Measurements from ENCODE around the gene RCN1.

DNA sequence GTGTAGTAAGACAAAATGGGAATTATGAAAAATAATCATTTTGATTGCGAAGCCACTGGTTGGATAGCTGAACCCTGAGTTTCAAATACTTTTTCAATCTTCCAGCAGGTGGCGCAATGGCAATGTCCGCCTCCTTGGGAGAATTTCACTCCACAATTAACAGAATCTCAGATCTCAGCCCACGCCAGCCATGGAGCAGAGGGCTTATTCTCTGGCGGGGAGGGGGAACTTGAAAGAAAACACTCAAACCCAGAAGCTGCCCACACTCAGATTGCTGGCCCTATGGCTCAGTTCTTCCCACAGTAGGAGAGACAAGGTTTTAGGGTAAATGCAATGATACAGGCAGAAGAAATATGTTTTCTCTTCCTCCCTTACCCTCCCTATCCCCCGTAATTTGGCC, 38.7 kb upstream of the RCN1 start:
- TF ChIP-seq, protein P1, sequence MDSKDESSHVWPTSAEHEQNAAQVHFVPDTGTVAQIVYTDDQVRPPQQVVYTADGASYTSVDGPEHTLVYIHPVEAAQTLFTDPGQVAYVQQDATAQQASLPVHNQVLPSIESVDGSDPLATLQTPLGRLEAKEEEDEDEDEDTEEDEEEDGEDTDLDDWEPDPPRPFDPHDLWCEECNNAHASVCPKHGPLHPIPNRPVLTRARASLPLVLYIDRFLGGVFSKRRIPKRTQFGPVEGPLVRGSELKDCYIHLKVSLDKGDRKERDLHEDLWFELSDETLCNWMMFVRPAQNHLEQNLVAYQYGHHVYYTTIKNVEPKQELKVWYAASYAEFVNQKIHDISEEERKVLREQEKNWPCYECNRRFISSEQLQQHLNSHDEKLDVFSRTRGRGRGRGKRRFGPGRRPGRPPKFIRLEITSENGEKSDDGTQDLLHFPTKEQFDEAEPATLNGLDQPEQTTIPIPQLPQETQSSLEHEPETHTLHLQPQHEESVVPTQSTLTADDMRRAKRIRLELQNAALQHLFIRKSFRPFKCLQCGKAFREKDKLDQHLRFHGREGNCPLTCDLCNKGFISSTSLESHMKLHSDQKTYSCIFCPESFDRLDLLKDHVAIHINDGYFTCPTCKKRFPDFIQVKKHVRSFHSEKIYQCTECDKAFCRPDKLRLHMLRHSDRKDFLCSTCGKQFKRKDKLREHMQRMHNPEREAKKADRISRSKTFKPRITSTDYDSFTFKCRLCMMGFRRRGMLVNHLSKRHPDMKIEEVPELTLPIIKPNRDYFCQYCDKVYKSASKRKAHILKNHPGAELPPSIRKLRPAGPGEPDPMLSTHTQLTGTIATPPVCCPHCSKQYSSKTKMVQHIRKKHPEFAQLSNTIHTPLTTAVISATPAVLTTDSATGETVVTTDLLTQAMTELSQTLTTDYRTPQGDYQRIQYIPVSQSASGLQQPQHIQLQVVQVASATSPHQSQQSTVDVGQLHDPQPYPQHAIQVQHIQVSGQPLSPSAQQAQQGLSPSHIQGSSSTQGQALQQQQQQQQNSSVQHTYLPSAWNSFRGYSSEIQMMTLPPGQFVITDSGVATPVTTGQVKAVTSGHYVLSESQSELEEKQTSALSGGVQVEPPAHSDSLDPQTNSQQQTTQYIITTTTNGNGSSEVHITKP (tag by site-specific recombination; IDR thresholded peaks at IDR 0.05): no peak
- TF ChIP-seq ZFP69B (tag by site-specific recombination; IDR thresholded peaks at IDR 0.05) (no peak), YY1 (tag by site-specific recombination; IDR thresholded peaks at IDR 0.05) (no peak)
